ENCODE results near the gene SLC13A2. TPM values are rescaled to one million over a fixed set of nuclear protein-coding genes. Genes with fewer than 3 reads are reported as not detected.

Gene SLC13A2
- total RNA-seq, 1 experiment from 2014 or later = not detected

DNA sequence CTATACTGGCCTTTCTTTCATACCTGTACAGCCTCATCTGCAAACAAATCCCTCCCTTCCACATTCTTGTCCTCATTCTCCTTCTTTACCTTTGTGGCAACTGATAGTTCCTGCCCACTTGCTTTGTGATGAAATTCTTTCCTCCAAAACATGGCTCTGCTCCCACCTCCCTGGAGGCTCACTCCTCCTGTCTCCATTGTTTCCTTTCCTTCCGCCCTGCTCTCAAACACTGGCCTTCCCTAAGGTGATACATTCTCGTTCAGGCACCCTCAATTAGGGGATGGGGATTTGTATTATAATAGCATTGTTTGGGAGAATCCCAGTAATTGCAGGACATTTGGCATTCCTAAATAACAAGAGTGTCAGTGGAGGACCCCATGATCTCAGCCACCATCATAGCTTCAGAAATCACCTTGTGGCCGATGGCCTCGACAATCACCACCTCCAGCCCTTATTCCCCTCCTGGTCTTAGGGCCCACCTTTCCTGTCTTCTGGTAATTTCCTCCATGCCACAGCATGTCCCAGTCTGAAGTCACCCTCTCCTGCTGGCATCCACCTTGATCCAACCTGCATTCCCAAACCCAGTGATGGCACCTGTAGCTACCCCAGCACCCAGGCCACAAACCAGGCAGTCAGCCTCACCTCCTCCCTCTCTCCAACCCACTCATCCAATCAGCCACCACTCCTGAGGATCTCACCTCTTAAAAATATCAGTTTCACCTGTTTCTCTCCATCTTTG lies 71.1 kb downstream of the SLC13A2 start:
- RAD21 ChIA-PET (ENCODE audit: low non-redundant PET in 1 of 2, low total read pairs in 2 of 2, uncharacterized antibody in 2 of 2, unreplicated experiment in 2 of 2) = no interaction called here
- Histone ChIP-seq H3K9me3 (ENCODE audit: control insufficient read depth in 1 of 2, insufficient read depth in 1 of 2, low read depth in 1 of 2, low read length in 2 of 2) (no peaks in the 10 kb centered on the region), H3K9ac (ENCODE audit: low read length) (no peak overlapping the region), H3K79me2 (ENCODE audit: insufficient read depth, low read length) (no peaks in the 10 kb centered on the region), H2AFZ (ENCODE audit: low read depth, low read length, poor library complexity, severe bottlenecking) (no peak overlapping the region), H3K36me3 (ENCODE audit: control insufficient read depth in 1 of 2, insufficient read depth in 2 of 2, low read length in 2 of 2) (peaks cover 0 to 4% of the 10 kb centered on the region in 2 experiments; a peak in 2 of 4 replicates), H3K4me1 (ENCODE audit: control insufficient read depth in 1 of 2, insufficient read depth in 2 of 2, low read length in 2 of 2) (peaks cover 0 to 10% of the 10 kb centered on the region in 2 experiments; a peak in 1 of 4 replicates), H3K27me3 (ENCODE audit: insufficient read depth, low read length) (no peaks in the 10 kb centered on the region), H3K27ac (ENCODE audit: low read depth, low read length) (no peak overlapping the region), H4K20me1 (ENCODE audit: insufficient read depth) (no peaks in the 10 kb centered on the region), H3K4me2 (ENCODE audit: low read length) (no peak overlapping the region), H3K4me3 (replicated peaks in 1 of 2; ENCODE audit: low read depth in 1 of 2, low read length in 2 of 2) (no peak overlapping the region), H3K9me2 (ENCODE audit: insufficient read depth) (no peaks in the 10 kb centered on the region)
- CTCF ChIA-PET = no interaction called here
- DNase-seq (ENCODE audit: low read depth, low spot score) (no peak), ATAC-seq (no peak)
- BruUV-seq (replicated peaks) = no TSS peak
- TF ChIP-seq CBX3 (IDR thresholded peaks at IDR 0.05; ENCODE audit: low read depth) = no peak
- TF ChIP-seq, protein P1, sequence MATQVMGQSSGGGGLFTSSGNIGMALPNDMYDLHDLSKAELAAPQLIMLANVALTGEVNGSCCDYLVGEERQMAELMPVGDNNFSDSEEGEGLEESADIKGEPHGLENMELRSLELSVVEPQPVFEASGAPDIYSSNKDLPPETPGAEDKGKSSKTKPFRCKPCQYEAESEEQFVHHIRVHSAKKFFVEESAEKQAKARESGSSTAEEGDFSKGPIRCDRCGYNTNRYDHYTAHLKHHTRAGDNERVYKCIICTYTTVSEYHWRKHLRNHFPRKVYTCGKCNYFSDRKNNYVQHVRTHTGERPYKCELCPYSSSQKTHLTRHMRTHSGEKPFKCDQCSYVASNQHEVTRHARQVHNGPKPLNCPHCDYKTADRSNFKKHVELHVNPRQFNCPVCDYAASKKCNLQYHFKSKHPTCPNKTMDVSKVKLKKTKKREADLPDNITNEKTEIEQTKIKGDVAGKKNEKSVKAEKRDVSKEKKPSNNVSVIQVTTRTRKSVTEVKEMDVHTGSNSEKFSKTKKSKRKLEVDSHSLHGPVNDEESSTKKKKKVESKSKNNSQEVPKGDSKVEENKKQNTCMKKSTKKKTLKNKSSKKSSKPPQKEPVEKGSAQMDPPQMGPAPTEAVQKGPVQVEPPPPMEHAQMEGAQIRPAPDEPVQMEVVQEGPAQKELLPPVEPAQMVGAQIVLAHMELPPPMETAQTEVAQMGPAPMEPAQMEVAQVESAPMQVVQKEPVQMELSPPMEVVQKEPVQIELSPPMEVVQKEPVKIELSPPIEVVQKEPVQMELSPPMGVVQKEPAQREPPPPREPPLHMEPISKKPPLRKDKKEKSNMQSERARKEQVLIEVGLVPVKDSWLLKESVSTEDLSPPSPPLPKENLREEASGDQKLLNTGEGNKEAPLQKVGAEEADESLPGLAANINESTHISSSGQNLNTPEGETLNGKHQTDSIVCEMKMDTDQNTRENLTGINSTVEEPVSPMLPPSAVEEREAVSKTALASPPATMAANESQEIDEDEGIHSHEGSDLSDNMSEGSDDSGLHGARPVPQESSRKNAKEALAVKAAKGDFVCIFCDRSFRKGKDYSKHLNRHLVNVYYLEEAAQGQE (IDR thresholded peaks at IDR 0.05; ENCODE audit: low read depth) = no peak
- TF ChIP-seq EZH2phosphoT487 (IDR thresholded peaks at IDR 0.05; ENCODE audit: borderline replicate concordance) = no peak
- TF ChIP-seq, protein P2, sequence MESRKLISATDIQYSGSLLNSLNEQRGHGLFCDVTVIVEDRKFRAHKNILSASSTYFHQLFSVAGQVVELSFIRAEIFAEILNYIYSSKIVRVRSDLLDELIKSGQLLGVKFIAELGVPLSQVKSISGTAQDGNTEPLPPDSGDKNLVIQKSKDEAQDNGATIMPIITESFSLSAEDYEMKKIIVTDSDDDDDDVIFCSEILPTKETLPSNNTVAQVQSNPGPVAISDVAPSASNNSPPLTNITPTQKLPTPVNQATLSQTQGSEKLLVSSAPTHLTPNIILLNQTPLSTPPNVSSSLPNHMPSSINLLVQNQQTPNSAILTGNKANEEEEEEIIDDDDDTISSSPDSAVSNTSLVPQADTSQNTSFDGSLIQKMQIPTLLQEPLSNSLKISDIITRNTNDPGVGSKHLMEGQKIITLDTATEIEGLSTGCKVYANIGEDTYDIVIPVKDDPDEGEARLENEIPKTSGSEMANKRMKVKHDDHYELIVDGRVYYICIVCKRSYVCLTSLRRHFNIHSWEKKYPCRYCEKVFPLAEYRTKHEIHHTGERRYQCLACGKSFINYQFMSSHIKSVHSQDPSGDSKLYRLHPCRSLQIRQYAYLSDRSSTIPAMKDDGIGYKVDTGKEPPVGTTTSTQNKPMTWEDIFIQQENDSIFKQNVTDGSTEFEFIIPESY (IDR thresholded peaks at IDR 0.05; ENCODE audit: extremely low read depth, insufficient replicate concordance, low read length) = no peak
- POLR2A ChIA-PET = no interaction called here
- intact Hi-C loops (cut with micrococcal nuclease) = no loop called here

Measured in HCT116 (cell line).